GM12878 (cell line): Measurements from ENCODE around the gene UTP20.

Source experiments
- CEBPB ChIP-seq, 2 experiments: fragments of 150-350 bp in 1 of 2; IDR thresholded peaks; 2 replicates each; pipeline ENCODE4 v1.6.1; 2012 to 2014; ENCODE audit warnings: low read depth in 2 of 2, low read length in 2 of 2, borderline replicate concordance in 1 of 2, inconsistent platforms in 1 of 2
- CHD1 ChIP-seq: IDR thresholded peaks from 2 replicates; pipeline ENCODE4 v1.6.1; 2012; ENCODE audit warnings: low read depth, low read length, improper control_type of control experiment
- CTCF ChIP-seq, 3 experiments: IDR thresholded peaks in 2 of 3; conservative IDR thresholded peaks in 1 of 3; 2 replicates each; pipeline ENCODE4 v1.5.1; 2011; ENCODE audit warnings: low read depth in 3 of 3, low read length in 3 of 3, mild to moderate bottlenecking in 3 of 3, control low read depth in 2 of 3, moderate library complexity in 2 of 3, inconsistent platforms in 1 of 3, mixed read lengths in 1 of 3; ENCODE audit not compliant: control insufficient read depth in 2 of 3, insufficient read depth in 1 of 3; ENCODE audit errors: extremely low read depth in 1 of 3
- EZH2 ChIP-seq: IDR thresholded peaks from 2 replicates; pipeline ENCODE4 v1.6.1; 2012; ENCODE audit warnings: low read depth, mild to moderate bottlenecking, control low read depth, inconsistent platforms, low read length, borderline replicate concordance; ENCODE audit not compliant: control insufficient read depth
- IKZF1 ChIP-seq: fragments of 450-650 bp; conservative IDR thresholded peaks from 2 replicates; pipeline ENCODE4 v1.6.1; 2017; ENCODE audit warnings: antibody characterized with exemption, mild to moderate bottlenecking
- MAX ChIP-seq: IDR thresholded peaks from 2 replicates; pipeline ENCODE4 v1.6.1; 2012; ENCODE audit warnings: low read depth, low read length, improper control_type of control experiment
- MXI1 ChIP-seq: fragments of 150-350 bp; IDR thresholded peaks from 2 replicates; pipeline ENCODE4 v1.6.1; 2011; ENCODE audit warnings: low read depth, mild to moderate bottlenecking, inconsistent platforms, low read length, improper control_type of control experiment
- REST ChIP-seq: IDR thresholded peaks from 2 replicates; pipeline ENCODE4 v1.6.1; 2012; ENCODE audit warnings: mild to moderate bottlenecking, low read depth, low read length
- ZNF217 ChIP-seq: fragments of 450-650 bp; IDR thresholded peaks from 2 replicates; pipeline ENCODE4 v1.6.1; 2017; ENCODE audit warnings: antibody characterized with exemption, mild to moderate bottlenecking
- ZNF687 ChIP-seq: fragments of 450-650 bp; IDR thresholded peaks from 2 replicates; pipeline ENCODE4 v1.6.1; 2017; ENCODE audit warnings: mild to moderate bottlenecking, moderate library complexity

GRCh38 chr12:101230547-101230946, 49.4 kb upstream of the UTP20 start:
- TF ChIP-seq EZH2 (no peak), CHD1 (no peak), CEBPB (IDR thresholded peaks at IDR 0.05; ENCODE audit: borderline replicate concordance in 1 of 2, low read depth in 2 of 2, low read length in 2 of 2) (no peak), ZNF217 (no peak), ZNF687 (no peak), CTCF (IDR thresholded peaks at IDR 0.05 in 2 of 3, conservative IDR thresholded peaks at IDR 0.05 in 1 of 3; ENCODE audit: control insufficient read depth in 2 of 3, extremely low read depth in 1 of 3, insufficient read depth in 1 of 3, low read depth in 3 of 3, low read length in 3 of 3) (no peak), MXI1 (no peak), REST (no peak), MAX (no peak), IKZF1 (no peak)
